Glutamatergic neuron (in vitro differentiated cells): ENCODE data around the gene RPL31. TPM values are rescaled to one million over a fixed set of nuclear protein-coding genes. Genes with fewer than 3 reads are reported as not detected.

Experiments used
- DNase-seq: peaks from one replicate; pipeline ENCODE4 v3.0.0; 2022
- H3K27ac Mint-ChIP-seq: one replicate; pipeline ENCODE4 v1.8.0; 2020; ENCODE audit warnings: mild to moderate bottlenecking, mixed read lengths, inconsistent platforms; ENCODE audit not compliant: unreplicated experiment
- H3K27me3 Mint-ChIP-seq: one replicate; pipeline ENCODE4 v1.8.0; 2020; ENCODE audit warnings: mild to moderate bottlenecking, moderate library complexity, mixed read lengths, inconsistent platforms; ENCODE audit not compliant: unreplicated experiment
- H3K36me3 Mint-ChIP-seq: one replicate; pipeline ENCODE4 v1.8.0; 2020; ENCODE audit warnings: mild to moderate bottlenecking, mixed read lengths, inconsistent platforms; ENCODE audit not compliant: unreplicated experiment
- H3K4me1 Mint-ChIP-seq: one replicate; pipeline ENCODE4 v1.8.0; 2020; ENCODE audit warnings: mild to moderate bottlenecking, low read depth, mixed read lengths, inconsistent platforms; ENCODE audit not compliant: unreplicated experiment
- H3K4me3 Mint-ChIP-seq: one replicate; pipeline ENCODE4 v1.8.0; 2020; ENCODE audit warnings: mild to moderate bottlenecking, mixed read lengths, inconsistent platforms; ENCODE audit not compliant: unreplicated experiment
- H3K9me3 Mint-ChIP-seq: one replicate; pipeline ENCODE4 v1.8.0; 2020; ENCODE audit warnings: mild to moderate bottlenecking, moderate library complexity, mixed read lengths, inconsistent platforms; ENCODE audit not compliant: unreplicated experiment
- CTCF ChIP-seq: fragments of 200-600 bp; sonication (generic); IDR thresholded peaks from one replicate; pipeline ENCODE4 v1.5.0; 2021; ENCODE audit not compliant: partially characterized antibody, unreplicated experiment
- total RNA-seq: library from RNA; stranded (reverse); fragmentation: NEBNext Ultra II Directional; extraction: Animal tissue kit (Norgen Biotek cat#: 25700); gene quantifications from one replicate; pipeline ENCODE4 v1.2.1, GENCODE V29; 2021; ENCODE audit not compliant: unreplicated experiment

Gene RPL31
- total RNA-seq, 1 donor from 2014 or later: 761 TPM

GRCh38 chr2:100974712-100975520, 27.2 kb upstream of the RPL31 start:
- H3K9me3 Mint-ChIP-seq: peaks cover 4% of the 10 kb centered on the region
- peaks cover 11% of the 10 kb centered on the region for H3K4me1 Mint-ChIP-seq
- no peak overlapping the region for H3K27ac Mint-ChIP-seq
- DNase-seq: no peak
- TF ChIP-seq CTCF: no peak
- H3K4me3 Mint-ChIP-seq: no peak overlapping the region
- H3K27me3 Mint-ChIP-seq: peaks cover 6% of the 10 kb centered on the region
- H3K36me3 Mint-ChIP-seq: no peaks in the 10 kb centered on the region

DNA sequence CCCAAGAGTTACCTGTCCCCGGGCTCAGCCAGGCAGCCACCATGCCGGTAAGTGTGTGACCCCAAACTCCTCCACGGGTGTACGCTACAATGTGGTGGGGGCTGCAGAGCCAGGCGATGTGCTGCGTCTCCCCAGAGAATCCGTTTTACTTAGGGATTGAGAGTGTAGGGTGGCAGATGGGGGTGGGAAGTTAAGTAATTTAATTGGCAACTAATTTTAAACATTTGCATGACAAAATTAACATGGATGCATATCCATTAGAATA, 26.6 kb upstream of the RPL31 start:
- DNase-seq: no peak
- TF ChIP-seq CTCF: no peak
- Mint-ChIP-seq H3K27me3 (peaks cover 6% of the 10 kb centered on the region), H3K4me3 (no peak overlapping the region), H3K9me3 (peaks cover 4% of the 10 kb centered on the region), H3K4me1 (peaks cover 11% of the 10 kb centered on the region), H3K36me3 (no peaks in the 10 kb centered on the region), H3K27ac (no peak overlapping the region)

DNA sequence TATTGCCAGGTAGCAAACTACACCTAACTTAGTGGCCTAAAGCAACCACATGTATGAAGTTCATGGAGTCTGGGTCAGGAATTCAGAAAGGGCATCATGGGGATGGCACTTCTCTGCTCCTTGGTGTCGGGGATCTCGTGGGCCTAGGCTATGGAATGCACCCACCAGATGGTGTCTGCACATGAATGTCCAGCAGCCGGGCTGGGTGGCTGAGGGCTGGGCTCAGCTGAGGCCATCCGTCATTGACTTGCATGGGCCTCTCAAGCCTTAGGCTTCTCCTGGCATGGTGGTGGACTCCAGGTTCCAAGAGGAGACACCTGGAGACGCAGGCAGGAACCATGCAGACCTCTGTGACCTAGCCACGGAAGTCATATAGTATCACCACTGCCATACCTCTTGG, 26.0 kb upstream of the RPL31 start:
- TF ChIP-seq CTCF: no peak
- Mint-ChIP-seq H3K36me3 (no peaks in the 10 kb centered on the region), H3K4me1 (peaks cover 14% of the 10 kb centered on the region), H3K4me3 (no peak overlapping the region), H3K27me3 (peaks cover 6% of the 10 kb centered on the region), H3K27ac (no peak overlapping the region), H3K9me3 (peaks cover 4% of the 10 kb centered on the region)
- no peak for DNase-seq

DNA sequence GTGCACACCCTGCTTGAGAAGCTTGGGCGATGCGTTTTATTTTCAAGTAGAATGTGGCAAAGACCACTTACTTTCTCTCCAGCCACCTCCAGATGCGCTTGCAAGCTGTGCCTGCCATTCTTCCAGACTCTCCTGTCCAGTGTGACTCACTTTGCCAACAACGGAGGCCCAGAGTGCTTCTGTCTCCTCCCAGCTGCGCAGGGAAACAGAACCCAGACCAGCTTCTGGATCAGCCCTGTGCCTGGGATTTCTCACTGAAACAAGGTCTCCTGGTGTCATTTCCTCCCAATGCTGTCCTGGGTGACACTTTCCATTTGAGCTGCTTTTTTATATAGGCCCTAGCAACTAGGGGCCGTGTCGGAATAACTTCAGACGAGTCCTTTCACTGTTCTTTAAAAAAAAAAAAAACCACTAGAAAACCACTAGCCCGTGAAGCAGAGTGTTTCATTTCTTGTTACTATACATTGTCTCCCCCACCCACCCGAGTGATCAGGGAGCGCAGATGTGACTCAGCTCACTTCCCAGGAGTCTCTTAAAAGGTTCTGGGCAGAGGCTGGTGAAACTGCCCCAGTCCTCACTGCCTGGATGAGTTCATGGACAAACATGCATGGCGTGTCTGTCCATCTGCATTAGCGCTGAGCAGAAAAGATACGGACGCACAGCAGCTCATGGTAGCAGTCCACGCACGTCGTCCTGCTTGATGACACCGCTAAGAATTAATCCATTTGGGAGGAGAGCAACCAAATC, 25.3 kb upstream of the RPL31 start:
- no peak for DNase-seq
- Mint-ChIP-seq H3K4me1 (peaks cover 16% of the 10 kb centered on the region), H3K4me3 (no peak overlapping the region), H3K9me3 (peaks cover 4% of the 10 kb centered on the region), H3K27ac (no peak overlapping the region), H3K36me3 (no peaks in the 10 kb centered on the region), H3K27me3 (peaks cover 6% of the 10 kb centered on the region)
- TF ChIP-seq CTCF: no peak

DNA sequence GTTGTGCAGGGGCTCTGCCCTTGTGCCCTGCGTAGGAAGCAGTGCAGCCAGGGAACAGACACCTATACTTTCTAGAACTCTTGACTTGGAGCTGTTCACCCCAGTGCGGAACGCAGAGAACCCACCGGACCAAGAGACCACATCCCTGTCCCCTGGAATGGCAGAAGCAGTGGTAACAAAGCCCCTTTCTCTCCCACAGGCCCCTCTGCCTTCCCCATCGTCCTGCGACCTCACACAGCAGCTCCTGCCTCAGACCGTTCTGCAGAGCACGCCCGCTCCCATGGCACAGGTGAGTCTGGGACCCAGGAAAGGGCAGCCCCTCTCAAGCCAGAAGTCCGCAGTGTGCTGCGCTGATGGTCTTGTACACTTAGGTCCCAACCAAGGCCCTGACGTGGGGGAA, 24.6 kb upstream of the RPL31 start:
- Mint-ChIP-seq H3K4me1 (peaks cover 21% of the 10 kb centered on the region), H3K36me3 (no peaks in the 10 kb centered on the region), H3K9me3 (peaks cover 4% of the 10 kb centered on the region), H3K27ac (no peak overlapping the region), H3K27me3 (peaks cover 6% of the 10 kb centered on the region), H3K4me3 (no peak overlapping the region)
- no peak for DNase-seq
- no peak for TF ChIP-seq CTCF
